GM12891 (cell line): Measurements from ENCODE around the gene TMEM115.

Experiments used
- POLR2A ChIP-seq: IDR thresholded peaks from 2 replicates; pipeline ENCODE4 v1.6.1; 2011; ENCODE audit warnings: low read depth, low read length, control low read depth
- POLR2AphosphoS5 ChIP-seq: IDR thresholded peaks from 2 replicates; pipeline ENCODE4 v1.6.1; 2011; ENCODE audit warnings: low read depth, low read length, control low read depth
- TAF1 ChIP-seq: IDR thresholded peaks from 2 replicates; pipeline ENCODE4 v1.6.1; 2011; ENCODE audit warnings: low read depth, low read length, control low read depth

GRCh38 chr3:50323614-50324199 lies 35.6 kb downstream of the TMEM115 start:
- TF ChIP-seq POLR2AphosphoS5 (no peak), POLR2A (no peak), TAF1 (no peak)
